Body of pancreas (tissue), 4 donors: ENCODE measurements around the gene MTSS2. TPM values are rescaled to one million over a fixed set of nuclear protein-coding genes. Genes with fewer than 3 reads are reported as not detected.

Experiments used
- ATAC-seq: fragments of 150-250 bp; one replicate; pipeline ENCODE4 v1.9.1; 2016
- DNase-seq, 4 donors: peaks; one replicate each; pipeline ENCODE4 v3.0.0-alpha.2; 2019
- H3K27ac ChIP-seq, 4 donors: fragments of 200-600 bp; sonication (generic); 1 replicate in 3 of 4; 2 replicates in 1 of 4; pipeline versions ENCODE4 v1.5.1 to v1.6.1; 2016 to 2019; ENCODE audit warnings: mild to moderate bottlenecking in 1 of 4, mixed read lengths in 1 of 4, moderate library complexity in 1 of 4
- H3K27me3 ChIP-seq, 2 donors: fragments of 200-600 bp; sonication (generic); one replicate each; pipeline ENCODE4 v1.6.0; 2016; ENCODE audit warnings: mild to moderate bottlenecking in 1 of 2
- H3K36me3 ChIP-seq, 2 donors: fragments of 200-600 bp; sonication (generic); replicated peaks in 1 of 2; 2 replicates each; pipeline ENCODE4 v1.5.1; 2016; ENCODE audit warnings: low read depth in 2 of 2; ENCODE audit not compliant: insufficient read depth in 1 of 2
- H3K4me1 ChIP-seq: fragments of 200-600 bp; sonication (generic); one replicate; pipeline ENCODE4 v1.6.0; 2016
- H3K4me3 ChIP-seq, 2 donors: fragments of 200-600 bp; sonication (generic); 1 replicate in 1 of 2; 2 replicates in 1 of 2; pipeline ENCODE4 v1.5.1; 2016 to 2019
- H3K9me3 ChIP-seq, 3 donors: fragments of 200-600 bp; sonication (generic); 1 replicate in 2 of 3; 2 replicates in 1 of 3; pipeline ENCODE4 v1.5.1; 2016
- POLR2A ChIP-seq, 3 donors: fragments of 450-650 bp; IDR thresholded peaks; one replicate each; pipeline ENCODE4 v1.6.1; 2016; ENCODE audit warnings: antibody characterized with exemption in 3 of 3, mild to moderate bottlenecking in 2 of 3
- WGBS, 2 donors: methylation state at CpG; one replicate each; pipeline ENCODE4 v1.1.5; 2017; 5-methylcytosine and 5-hydroxymethylcytosine counted together
- intact Hi-C: fragments of 100-400 bp; cut with DNase I; formaldehyde crosslinking; loops from one replicate; pipeline ENCODE4 v1.15.1; 2023
- total RNA-seq, 2 donors: library from RNA; depleted of rRNA; stranded (reverse); fragments of >200 nt; gene quantifications; one replicate each; pipeline ENCODE4 v1.1.0, GENCODE V29; 2016
- TF ChIP-seq, protein P1 (sequence below), 7 experiments: fragments of 450-650 bp in 4 of 7; fragments of 200-600 bp in 3 of 7; sonication (generic) in 3 of 7; IDR thresholded peaks; one replicate each; pipeline ENCODE4 v1.5.1; 2016 to 2019; ENCODE audit warnings: antibody characterized with exemption in 7 of 7

MTSS2 gene
- total RNA-seq, 2 donors from 2014 or later, result 8.8 to 23.4 TPM

- ATAC-seq (no peak), DNase-seq (no peak)
- Histone ChIP-seq H3K27ac (no peak overlapping the region), H3K4me3 (no peak overlapping the region), H3K36me3 (peaks cover 0 to 4% of the 10 kb centered on the region in 2 donors), H3K4me1 (no peaks in the 10 kb centered on the region), H3K9me3 (no peaks in the 10 kb centered on the region), H3K27me3 (no peaks in the 10 kb centered on the region)
- 63 to 71% methylated on average over 12 to 16 of the region's 16 CpGs for WGBS, 2 donors
- TF ChIP-seq, protein P1, sequence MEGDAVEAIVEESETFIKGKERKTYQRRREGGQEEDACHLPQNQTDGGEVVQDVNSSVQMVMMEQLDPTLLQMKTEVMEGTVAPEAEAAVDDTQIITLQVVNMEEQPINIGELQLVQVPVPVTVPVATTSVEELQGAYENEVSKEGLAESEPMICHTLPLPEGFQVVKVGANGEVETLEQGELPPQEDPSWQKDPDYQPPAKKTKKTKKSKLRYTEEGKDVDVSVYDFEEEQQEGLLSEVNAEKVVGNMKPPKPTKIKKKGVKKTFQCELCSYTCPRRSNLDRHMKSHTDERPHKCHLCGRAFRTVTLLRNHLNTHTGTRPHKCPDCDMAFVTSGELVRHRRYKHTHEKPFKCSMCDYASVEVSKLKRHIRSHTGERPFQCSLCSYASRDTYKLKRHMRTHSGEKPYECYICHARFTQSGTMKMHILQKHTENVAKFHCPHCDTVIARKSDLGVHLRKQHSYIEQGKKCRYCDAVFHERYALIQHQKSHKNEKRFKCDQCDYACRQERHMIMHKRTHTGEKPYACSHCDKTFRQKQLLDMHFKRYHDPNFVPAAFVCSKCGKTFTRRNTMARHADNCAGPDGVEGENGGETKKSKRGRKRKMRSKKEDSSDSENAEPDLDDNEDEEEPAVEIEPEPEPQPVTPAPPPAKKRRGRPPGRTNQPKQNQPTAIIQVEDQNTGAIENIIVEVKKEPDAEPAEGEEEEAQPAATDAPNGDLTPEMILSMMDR (IDR thresholded peaks at IDR 0.05), result no peak
- no peak for TF ChIP-seq POLR2A (IDR thresholded peaks at IDR 0.05)
- intact Hi-C loops, result loop anchor here (10.0 kb wide), 1 partner anchor 265 kb away; no protein-coding TSS in a partner anchor
These were observed 25.7 kb downstream of the MTSS2 start for GRCh38 chr16:70659953-70660671.

GRCh38 chr16:70659546-70659945 lies 26.3 kb downstream of the MTSS2 start:
- TF ChIP-seq, protein P1 (IDR thresholded peaks at IDR 0.05), result no peak
- no peak for TF ChIP-seq POLR2A (IDR thresholded peaks at IDR 0.05)
- WGBS, 2 donors, result 74 to 76% methylated on average over 9 to 11 of the region's 12 CpGs
- Histone ChIP-seq H3K4me3 (no peak overlapping the region), H3K36me3 (peaks cover 0 to 4% of the 10 kb centered on the region in 2 donors), H3K4me1 (no peaks in the 10 kb centered on the region), H3K9me3 (no peaks in the 10 kb centered on the region), H3K27ac (no peak overlapping the region), H3K27me3 (no peaks in the 10 kb centered on the region)
- intact Hi-C loops, result loop anchor here (10.0 kb wide), 1 partner anchor 265 kb away; no protein-coding TSS in a partner anchor
- no peak for ATAC-seq
- DNase-seq, result no peak

DNA sequence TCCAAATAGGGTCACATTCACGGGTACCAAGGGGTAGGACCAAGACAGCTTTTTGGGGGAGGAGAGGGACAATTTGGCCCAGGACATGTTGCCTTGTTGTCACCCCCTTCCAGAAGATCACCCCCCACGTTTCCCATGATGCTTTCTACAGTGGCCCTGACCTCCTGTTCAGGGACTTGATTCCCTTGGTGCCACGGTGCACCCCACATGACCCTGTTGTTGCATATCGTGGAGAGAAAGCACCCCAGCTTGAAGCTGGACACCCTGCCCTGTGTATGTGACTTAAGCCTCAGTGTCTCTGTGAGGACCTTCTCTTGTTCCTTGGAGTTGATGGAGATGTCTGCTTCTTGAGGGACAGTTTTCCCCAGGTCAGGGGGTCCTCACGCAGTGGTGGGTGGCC lies 26.9 kb downstream of the MTSS2 start:
- Histone ChIP-seq H3K9me3 (no peaks in the 10 kb centered on the region), H3K4me1 (peaks cover 3% of the 10 kb centered on the region), H3K4me3 (no peak overlapping the region), H3K36me3 (peaks cover 0 to 3% of the 10 kb centered on the region in 2 donors), H3K27ac (no peak overlapping the region), H3K27me3 (no peaks in the 10 kb centered on the region)
- DNase-seq (no peak), ATAC-seq (no peak)
- WGBS, 2 donors, result 66 to 67% methylated on average over 5 of the region's 5 CpGs
- intact Hi-C loops, result loop anchor here (10.0 kb wide), 1 partner anchor 264 kb away; no protein-coding TSS in a partner anchor
- TF ChIP-seq, protein P1 (IDR thresholded peaks at IDR 0.05), result no peak
- no peak for TF ChIP-seq POLR2A (IDR thresholded peaks at IDR 0.05)

DNA sequence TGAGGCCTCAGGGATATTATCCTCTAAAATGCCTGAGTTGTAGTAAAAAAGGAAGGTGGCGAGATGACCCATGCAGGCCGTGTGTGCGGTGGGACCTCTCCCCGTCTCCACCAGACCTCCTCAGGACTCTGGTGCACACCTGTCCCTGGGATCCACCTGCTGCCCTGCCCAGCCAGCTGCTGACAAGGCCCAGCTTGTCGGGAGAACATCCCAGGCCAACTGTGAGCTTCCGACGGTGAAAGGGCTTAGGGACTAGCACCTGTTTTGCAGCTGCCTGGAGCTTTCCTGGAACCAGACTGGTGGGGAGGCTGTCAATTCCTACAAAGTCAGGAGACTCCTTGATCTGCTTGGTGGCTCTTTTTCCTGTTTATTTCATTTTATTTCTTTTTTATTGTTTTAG lies 27.9 kb downstream of the MTSS2 start:
- ATAC-seq, result no peak
- peaks cover 4% of the 10 kb centered on the region for H3K4me1 ChIP-seq
- no peaks in the 10 kb centered on the region for H3K36me3 ChIP-seq
- intact Hi-C loops, result loop anchor here (10.0 kb wide), 1 partner anchor 263 kb away; no protein-coding TSS in a partner anchor
- TF ChIP-seq, protein P1 (IDR thresholded peaks at IDR 0.05), result no peak
- TF ChIP-seq POLR2A (IDR thresholded peaks at IDR 0.05), result no peak
- H3K27ac ChIP-seq, result no peak overlapping the region
- no peaks in the 10 kb centered on the region for H3K9me3 ChIP-seq
- no peaks in the 10 kb centered on the region for H3K27me3 ChIP-seq
- DNase-seq, result no peak
- 74 to 80% methylated on average over 6 to 7 of the region's 7 CpGs for WGBS, 2 donors
- no peak overlapping the region for H3K4me3 ChIP-seq
